ENCODE data around the gene PLCB1.

PLCB1 gene

GRCh38 chr20:8505476-8506200 lies 373.6 kb downstream of the PLCB1 start:
- DNase-seq (ENCODE audit: low spot score) = no peak

- no peak for DNase-seq (ENCODE audit: low spot score)
These were observed 375.2 kb downstream of the PLCB1 start for GRCh38 chr20:8507231-8507630.

GRCh38 chr20:8509809-8510208 lies 377.7 kb downstream of the PLCB1 start:
- no peak for DNase-seq (ENCODE audit: low spot score)

- no peak for DNase-seq (ENCODE audit: low spot score)
These were observed 378.7 kb downstream of the PLCB1 start for GRCh38 chr20:8510808-8511207.

- DNase-seq (ENCODE audit: low spot score) = no peak
These were observed 379.9 kb downstream of the PLCB1 start for GRCh38 chr20:8512003-8512402.

GRCh38 chr20:8515810-8516435 lies 383.9 kb downstream of the PLCB1 start:
- DNase-seq (ENCODE audit: low spot score) = no peak

GRCh38 chr20:8518878-8519277 lies 386.8 kb downstream of the PLCB1 start:
- DNase-seq (ENCODE audit: low spot score) = no peak

GRCh38 chr20:8519887-8520286 lies 387.8 kb downstream of the PLCB1 start:
- DNase-seq (ENCODE audit: low spot score) = no peak

GRCh38 chr20:8522168-8522567 lies 390.1 kb downstream of the PLCB1 start:
- no peak for DNase-seq (ENCODE audit: low spot score)

GRCh38 chr20:8523684-8524083 lies 391.6 kb downstream of the PLCB1 start:
- DNase-seq (ENCODE audit: low spot score) = no peak

GRCh38 chr20:8524101-8525016 lies 392.3 kb downstream of the PLCB1 start:
- DNase-seq (ENCODE audit: low spot score) = no peak

- no peak for DNase-seq (ENCODE audit: low spot score)
These were observed 392.9 kb downstream of the PLCB1 start for GRCh38 chr20:8525017-8525343.

GRCh38 chr20:8526610-8527009 lies 394.5 kb downstream of the PLCB1 start:
- no peak for DNase-seq (ENCODE audit: low spot score)

GRCh38 chr20:8527998-8528723 lies 396.1 kb downstream of the PLCB1 start:
- no peak for DNase-seq (ENCODE audit: low spot score)

- no peak for DNase-seq (ENCODE audit: low spot score)
These were observed 398.0 kb downstream of the PLCB1 start for GRCh38 chr20:8530022-8530421.

GRCh38 chr20:8532169-8532568 lies 400.1 kb downstream of the PLCB1 start:
- DNase-seq (ENCODE audit: low spot score) = no peak

- DNase-seq (ENCODE audit: low spot score) = no peak
These were observed 402.5 kb downstream of the PLCB1 start for GRCh38 chr20:8534368-8535160.

- DNase-seq (ENCODE audit: low spot score) = no peak
These were observed 403.6 kb downstream of the PLCB1 start for GRCh38 chr20:8535403-8536261.

- DNase-seq (ENCODE audit: low spot score) = no peak
These were observed 404.2 kb downstream of the PLCB1 start for GRCh38 chr20:8536262-8536618.

GRCh38 chr20:8540466-8540865 lies 408.4 kb downstream of the PLCB1 start:
- no peak for DNase-seq (ENCODE audit: low spot score)

- no peak for DNase-seq (ENCODE audit: low spot score)
These were observed 410.0 kb downstream of the PLCB1 start for GRCh38 chr20:8542110-8542486.

Measured in left forelimb (tissue), 1 donor.